Ovary (tissue), 3 donors: Measurements from ENCODE around the gene PPP1R1A.

Experiments
- CTCF ChIP-seq, 3 donors: fragments of 450-650 bp in 2 of 3; fragments of 200-600 bp in 1 of 3; IDR thresholded peaks; one replicate each; pipeline versions ENCODE4 v1.5.1 to v1.8.0; 2016 to 2022; ENCODE audit warnings: antibody characterized with exemption in 3 of 3, mild to moderate bottlenecking in 1 of 3
- EP300 ChIP-seq: sonication (generic); formaldehyde crosslinking; IDR thresholded peaks from one replicate; pipeline ENCODE4 v1.6.1; 2017; ENCODE audit warnings: antibody characterized with exemption
- donor health status: DM: no; HTN: no; CAD: no.

GRCh38 chr12:54592316-54592715, 3.9 kb upstream of the PPP1R1A start:
- TF ChIP-seq CTCF (IDR thresholded peaks at IDR 0.05) = no peak
- TF ChIP-seq EP300 = no peak
